IMR-90 (cell line): ENCODE measurements around the gene QSOX2.

Source experiments
- BHLHE40 ChIP-seq: fragments of 150-350 bp; IDR thresholded peaks from 2 replicates; pipeline ENCODE4 v1.6.1; 2016; ENCODE audit warnings: mild to moderate bottlenecking, low read depth, low read length
- CTCF ChIP-seq: conservative IDR thresholded peaks from 2 replicates; pipeline ENCODE4 v1.5.1; 2012; ENCODE audit warnings: mild to moderate bottlenecking, low read depth, low read length, improper control_type of control experiment
- ELK1 ChIP-seq: fragments of 150-350 bp; IDR thresholded peaks from 2 replicates; pipeline ENCODE4 v1.6.1; 2016; ENCODE audit warnings: low read depth, mild to moderate bottlenecking, low read length, moderate library complexity, borderline replicate concordance
- MAZ ChIP-seq: IDR thresholded peaks from 2 replicates; pipeline ENCODE4 v1.6.1; 2012; ENCODE audit warnings: low read depth, mild to moderate bottlenecking, low read length, improper control_type of control experiment, moderate library complexity, borderline replicate concordance
- RCOR1 ChIP-seq: IDR thresholded peaks from 2 replicates; pipeline ENCODE4 v1.6.1; 2012; ENCODE audit warnings: mild to moderate bottlenecking, low read length, improper control_type of control experiment; ENCODE audit not compliant: insufficient replicate concordance
- SMC3 ChIP-seq: fragments of 150-350 bp; IDR thresholded peaks from 2 replicates; pipeline ENCODE4 v1.6.1; 2016; ENCODE audit warnings: low read depth, mild to moderate bottlenecking, antibody characterized with exemption, low read length, moderate library complexity
- USF2 ChIP-seq: fragments of 150-350 bp; IDR thresholded peaks from 2 replicates; pipeline ENCODE4 v1.6.1; 2017; ENCODE audit warnings: mild to moderate bottlenecking, antibody characterized with exemption, low read length, low read depth

- no peak for TF ChIP-seq CTCF
- TF ChIP-seq USF2: no peak
- TF ChIP-seq RCOR1: no peak
- no peak for TF ChIP-seq ELK1
- TF ChIP-seq SMC3: no peak
- no peak for TF ChIP-seq BHLHE40
- no peak for TF ChIP-seq MAZ
Measured at GRCh38 chr9:136261686-136262430, 16.2 kb upstream of the QSOX2 start.
